ENCODE results near the gene ANO2.

ANO2 gene

GRCh38 chr12:5868625-5869295, 76.3 kb downstream of the ANO2 start:
- no peak for TF ChIP-seq CTCF (IDR thresholded peaks at IDR 0.05; ENCODE audit: low read depth, low read length, missing control alignments)
- no peak overlapping the region for H3K4me3 ChIP-seq (replicated peaks; ENCODE audit: low read depth, low read length)
- no peak for DNase-seq (ENCODE audit: extremely low read depth, low read depth)

GRCh38 chr12:5865397-5865796, 79.7 kb downstream of the ANO2 start:
- no peak for TF ChIP-seq CTCF (IDR thresholded peaks at IDR 0.05; ENCODE audit: low read depth, low read length, missing control alignments)
- DNase-seq (ENCODE audit: extremely low read depth, low read depth) = no peak
- no peak overlapping the region for H3K4me3 ChIP-seq (replicated peaks; ENCODE audit: low read depth, low read length)

- no peak overlapping the region for H3K4me3 ChIP-seq (replicated peaks; ENCODE audit: low read depth, low read length)
- no peak for TF ChIP-seq CTCF (IDR thresholded peaks at IDR 0.05; ENCODE audit: low read depth, low read length, missing control alignments)
- no peak for DNase-seq (ENCODE audit: extremely low read depth, low read depth)
Measured at GRCh38 chr12:5864972-5865371, 80.1 kb downstream of the ANO2 start.

- no peak for TF ChIP-seq CTCF (IDR thresholded peaks at IDR 0.05; ENCODE audit: low read depth, low read length, missing control alignments)
- H3K4me3 ChIP-seq (replicated peaks; ENCODE audit: low read depth, low read length) = no peak overlapping the region
- no peak for DNase-seq (ENCODE audit: extremely low read depth, low read depth)
Measured at GRCh38 chr12:5864301-5864700, 80.8 kb downstream of the ANO2 start.

- no peak for TF ChIP-seq CTCF (IDR thresholded peaks at IDR 0.05; ENCODE audit: low read depth, low read length, missing control alignments)
- DNase-seq (ENCODE audit: extremely low read depth, low read depth) = no peak
- no peak overlapping the region for H3K4me3 ChIP-seq (replicated peaks; ENCODE audit: low read depth, low read length)
Measured at GRCh38 chr12:5861416-5861815, 83.6 kb downstream of the ANO2 start.

- no peak for TF ChIP-seq CTCF (IDR thresholded peaks at IDR 0.05; ENCODE audit: low read depth, low read length, missing control alignments)
- H3K4me3 ChIP-seq (replicated peaks; ENCODE audit: low read depth, low read length) = no peak overlapping the region
- DNase-seq (ENCODE audit: extremely low read depth, low read depth) = no peak
Measured at GRCh38 chr12:5856692-5857091, 88.4 kb downstream of the ANO2 start.

- no peak for TF ChIP-seq CTCF (IDR thresholded peaks at IDR 0.05; ENCODE audit: low read depth, low read length, missing control alignments)
- DNase-seq (ENCODE audit: extremely low read depth, low read depth) = no peak
- H3K4me3 ChIP-seq (replicated peaks; ENCODE audit: low read depth, low read length) = no peak overlapping the region
Measured at GRCh38 chr12:5846950-5847349, 98.1 kb downstream of the ANO2 start.
